CD14-positive monocyte (primary cell): Measurements from ENCODE around the gene TNFRSF25. TPM values are rescaled to one million over a fixed set of nuclear protein-coding genes. Genes with fewer than 3 reads are reported as not detected.

Experiments
- DNase-seq, 3 donors: peaks; one replicate each; pipeline ENCODE4 v3.0.0-alpha.2; 2011 to 2022
- H2AFZ ChIP-seq: 2 replicates; pipeline ENCODE4 v1.6.0; 2012; ENCODE audit warnings: mild to moderate bottlenecking, low read depth, low read length, inconsistent platforms; ENCODE audit not compliant: insufficient read depth, poor library complexity, severe bottlenecking
- H3K27ac ChIP-seq, 2 donors: 1 replicate in 1 of 2; 2 replicates in 1 of 2; pipeline ENCODE4 v1.5.1; 2012 to 2013; ENCODE audit warnings: low read length in 2 of 2, control low read depth in 1 of 2, inconsistent platforms in 1 of 2, low read depth in 1 of 2, mild to moderate bottlenecking in 1 of 2
- H3K27me3 ChIP-seq, 2 donors: one replicate each; pipeline versions ENCODE4 v1.6.0 to v1.6.1; 2011 to 2013; ENCODE audit warnings: low read length in 2 of 2; ENCODE audit not compliant: control insufficient read depth in 2 of 2, insufficient read depth in 2 of 2
- H3K36me3 ChIP-seq, 2 donors: replicated peaks in 1 of 2; 1 replicate in 1 of 2; 2 replicates in 1 of 2; pipeline versions ENCODE4 v1.5.1 to v1.6.1; 2012 to 2013; ENCODE audit warnings: low read length in 2 of 2, control low read depth in 1 of 2, inconsistent platforms in 1 of 2, mild to moderate bottlenecking in 1 of 2; ENCODE audit not compliant: insufficient read depth in 2 of 2, control insufficient read depth in 1 of 2
- H3K4me1 ChIP-seq, 2 donors: 1 replicate in 1 of 2; 2 replicates in 1 of 2; pipeline versions ENCODE4 v1.5.1 to v1.6.1; 2012 to 2013; ENCODE audit warnings: low read length in 2 of 2, control low read depth in 1 of 2, inconsistent platforms in 1 of 2, mild to moderate bottlenecking in 1 of 2, moderate library complexity in 1 of 2; ENCODE audit not compliant: insufficient read depth in 2 of 2, control insufficient read depth in 1 of 2
- H3K4me2 ChIP-seq: replicated peaks from 2 replicates; pipeline ENCODE3; 2012; ENCODE audit warnings: low read length, moderate library complexity, mild to moderate bottlenecking; ENCODE audit not compliant: poor library complexity, severe bottlenecking; ENCODE audit errors: extremely low read depth
- H3K4me3 ChIP-seq, 3 experiments: fragments of 200-600 bp in 1 of 3; sonication (generic) in 1 of 3; replicated peaks in 1 of 3; 1 replicate in 2 of 3; 2 replicates in 1 of 3; pipeline ENCODE4 v1.5.1; 2011 to 2013; ENCODE audit warnings: low read length in 3 of 3, mild to moderate bottlenecking in 3 of 3, control low read depth in 2 of 3, low read depth in 2 of 3, inconsistent platforms in 1 of 3, moderate library complexity in 1 of 3
- H3K79me2 ChIP-seq: 2 replicates; pipeline ENCODE4 v1.6.0; 2012; ENCODE audit warnings: mild to moderate bottlenecking, control low read depth, inconsistent platforms, low read length, moderate library complexity; ENCODE audit not compliant: insufficient read depth
- H3K9ac ChIP-seq: 2 replicates; pipeline ENCODE4 v1.6.0; 2017; ENCODE audit warnings: low read length, mild to moderate bottlenecking; ENCODE audit not compliant: insufficient read depth, poor library complexity, severe bottlenecking
- H3K9me3 ChIP-seq, 2 donors: replicated peaks in 1 of 2; 1 replicate in 1 of 2; 2 replicates in 1 of 2; pipeline versions ENCODE4 v1.5.1 to v1.6.1; 2012 to 2013; ENCODE audit warnings: low read length in 2 of 2, control low read depth in 1 of 2; ENCODE audit not compliant: control insufficient read depth in 1 of 2, insufficient read depth in 1 of 2
- H4K20me1 ChIP-seq: 2 replicates; pipeline ENCODE4 v1.6.0; 2012; ENCODE audit warnings: mild to moderate bottlenecking, low read length, control low read depth, moderate library complexity; ENCODE audit not compliant: insufficient read depth
- H3K27ac Mint-ChIP-seq, 7 donors: one replicate each; pipeline ENCODE4 v1.8.0; 2020; ENCODE audit warnings: mild to moderate bottlenecking in 7 of 7, mixed read lengths in 7 of 7, moderate library complexity in 6 of 7, inconsistent platforms in 2 of 7
- H3K27me3 Mint-ChIP-seq, 3 donors: one replicate each; pipeline ENCODE4 v1.8.0; 2021 to 2022; ENCODE audit warnings: low read depth in 3 of 3, mild to moderate bottlenecking in 3 of 3, mixed read lengths in 3 of 3, moderate library complexity in 3 of 3, inconsistent platforms in 1 of 3
- H3K36me3 Mint-ChIP-seq, 2 donors: one replicate each; pipeline ENCODE4 v1.8.0; 2020; ENCODE audit warnings: mixed read lengths in 2 of 2, inconsistent platforms in 1 of 2, mild to moderate bottlenecking in 1 of 2
- H3K4me1 Mint-ChIP-seq: one replicate; pipeline ENCODE4 v1.8.0; 2020; ENCODE audit warnings: mild to moderate bottlenecking, mixed read lengths
- H3K4me3 Mint-ChIP-seq, 2 donors: one replicate each; pipeline ENCODE4 v1.8.0; 2020; ENCODE audit warnings: mild to moderate bottlenecking in 2 of 2, mixed read lengths in 2 of 2, moderate library complexity in 1 of 2
- H3K9me3 Mint-ChIP-seq, 7 donors: one replicate each; pipeline ENCODE4 v1.8.0; 2020 to 2022; ENCODE audit warnings: mixed read lengths in 7 of 7, mild to moderate bottlenecking in 6 of 7, moderate library complexity in 6 of 7, inconsistent platforms in 2 of 7
- CTCF ChIP-seq: fragments of 200-600 bp; IDR thresholded peaks from one replicate; pipeline ENCODE4 v1.8.0; 2022; ENCODE audit warnings: antibody characterized with exemption, mild to moderate bottlenecking
- WGBS: methylation state at CpG from one replicate; pipeline ENCODE4 v1.1.5; 2013; ENCODE audit warnings: missing lambda C conversion rate; ENCODE audit not compliant: insufficient coverage; 5-methylcytosine and 5-hydroxymethylcytosine counted together
- intact Hi-C, 2 donors: fragments of 100-400 bp; cut with micrococcal nuclease; formaldehyde crosslinking; loops; one replicate each; pipeline versions ENCODE4 v1.15.0 to v1.15.1; 2023
- polyA plus RNA-seq, 3 donors: library from polyadenylated mRNA; depleted of rRNA in 1 of 3; unstranded in 2 of 3; stranded (reverse) in 1 of 3; fragments of 300-500 nt in 2 of 3; fragments of >200 nt in 1 of 3; fragmentation: Illumina TruSeq in 2 of 3; gene quantifications; 1 replicate in 2 of 3; 2 replicates in 1 of 3; pipeline ENCODE4 v1.2.3, GENCODE V29; 2012 to 2021

The TNFRSF25 gene
- polyA plus RNA-seq, 3 donors = 0.33 to 3.0 (median 0.48) TPM

GRCh38 chr1:6419397-6419803 lies 46.6 kb downstream of the TNFRSF25 start:
- Histone ChIP-seq H3K4me3 (no peak overlapping the region), H3K27me3 (peaks cover 36 to 84% of the 10 kb centered on the region in 2 donors), H3K79me2 (no peaks in the 10 kb centered on the region), H3K27ac (no peak overlapping the region), H3K9ac (no peak overlapping the region), H4K20me1 (no peaks in the 10 kb centered on the region), H3K36me3 (no peaks in the 10 kb centered on the region), H3K4me2 (no peak overlapping the region), H3K9me3 (peaks cover 0 to 12% of the 10 kb centered on the region in 2 donors), H2AFZ (no peak overlapping the region), H3K4me1 (no peaks in the 10 kb centered on the region)
- Mint-ChIP-seq H3K9me3 (peaks cover 0 to 13% (median 5%) of the 10 kb centered on the region in 7 donors), H3K27me3 (peaks cover 73 to 99% (median 77%) of the 10 kb centered on the region in 3 donors), H3K27ac (no peak overlapping the region), H3K4me1 (peaks cover 10% of the 10 kb centered on the region), H3K4me3 (peak overlapping the region in 1 of 2 donors; percentile 72), H3K36me3 (no peaks in the 10 kb centered on the region)
- DNase-seq = no peak
- WGBS = 4% methylated on average over 48 of the region's 48 CpGs
- intact Hi-C loops = no loop called here
- TF ChIP-seq CTCF = no peak

- Histone ChIP-seq H3K79me2 (no peaks in the 10 kb centered on the region), H3K4me3 (no peak overlapping the region), H3K9me3 (peaks cover 0 to 12% of the 10 kb centered on the region in 2 donors), H3K4me2 (no peak overlapping the region), H3K4me1 (no peaks in the 10 kb centered on the region), H3K9ac (no peak overlapping the region), H2AFZ (no peak overlapping the region), H4K20me1 (no peaks in the 10 kb centered on the region), H3K36me3 (no peaks in the 10 kb centered on the region), H3K27me3 (peaks cover 34 to 82% of the 10 kb centered on the region in 2 donors), H3K27ac (no peak overlapping the region)
- no peak overlapping the region for H3K27ac Mint-ChIP-seq
- TF ChIP-seq CTCF = no peak
- 9% methylated on average over 69 of the region's 69 CpGs for WGBS
- H3K27me3 Mint-ChIP-seq = peaks cover 73 to 99% (median 76%) of the 10 kb centered on the region in 3 donors
- peak overlapping the region in 1 of 2 donors; percentile 72 for H3K4me3 Mint-ChIP-seq
- H3K9me3 Mint-ChIP-seq = peaks cover 0 to 8% (median 2%) of the 10 kb centered on the region in 7 donors
- H3K36me3 Mint-ChIP-seq = no peaks in the 10 kb centered on the region
- H3K4me1 Mint-ChIP-seq = peaks cover 7% of the 10 kb centered on the region
- no peak for DNase-seq
- intact Hi-C loops = no loop called here
Measured at GRCh38 chr1:6418668-6419396, 47.1 kb downstream of the TNFRSF25 start.
